Neural cell (in vitro differentiated cells): ENCODE data around the gene ELOVL3.

Experiments
- CTCF ChIP-seq: fragments of 450-650 bp; IDR thresholded peaks from 2 replicates; pipeline ENCODE4 v1.5.1; 2014; ENCODE audit warnings: antibody characterized with exemption, mild to moderate bottlenecking, moderate library complexity; ENCODE audit not compliant: poor library complexity, severe bottlenecking
- EP300 ChIP-seq: fragments of 450-650 bp; conservative IDR thresholded peaks from 2 replicates; pipeline ENCODE4 v1.6.1; 2014; ENCODE audit warnings: antibody characterized with exemption, mild to moderate bottlenecking, moderate library complexity; ENCODE audit not compliant: poor library complexity, severe bottlenecking
- POLR2AphosphoS5 ChIP-seq: IDR thresholded peaks from 2 replicates; pipeline ENCODE4 v1.6.1; 2012

GRCh38 chr10:102185272-102185671, 40.8 kb upstream of the ELOVL3 start:
- TF ChIP-seq POLR2AphosphoS5: no peak
- TF ChIP-seq EP300: no peak
- no peak for TF ChIP-seq CTCF
